ENCODE measurements around the gene MX2. TPM values are rescaled to one million over a fixed set of nuclear protein-coding genes. Genes with fewer than 3 reads are reported as not detected.
A peak's percentile ranks its signal among the peaks of the same experiment; 100 is the strongest.
"Not testable (repeated sequence)": the region's sequence is repeated elsewhere in the genome, so short reads cannot be mapped to it uniquely, and the experiment has no call there.

Gene MX2
- total and polyA plus RNA-seq, 7 experiments from 2014 or later = 46.7 to 116 (median 99.8) TPM

- ATAC-seq (no peak), DNase-seq (peak in 1 of 9 donors; percentile 18)
- H3K4me1 ChIP-seq (ENCODE audit: control insufficient read depth in 2 of 2, insufficient read depth in 2 of 2, low read length in 2 of 2) = peaks cover 21 to 25% of the 10 kb centered on the region in 2 donors
- peaks cover 0 to 8% (median 0%) of the 10 kb centered on the region in 11 donors for H3K9me3 Mint-ChIP-seq
- intact Hi-C loops (cut with micrococcal nuclease) = loop anchor here in 1 of 2 donors (5.0 kb wide), 1 partner anchor 77 kb away; no protein-coding TSS in a partner anchor
- H3K9me3 ChIP-seq (ENCODE audit: control insufficient read depth in 2 of 3, low read length in 3 of 3) = no peaks in the 10 kb centered on the region
- ChIA-PET CTCF (no interaction called here), POLR2A (interaction anchor here (7.0 kb wide), 1 partner anchor 11 kb away, joined by 71 read pairs; no protein-coding TSS in a partner anchor)
- no peak overlapping the region for H3K27ac ChIP-seq (ENCODE audit: low read depth, low read length)
- peak overlapping the region in 1 of 10 donors; percentile 7 for H3K4me3 Mint-ChIP-seq
- peaks cover 0 to 14% (median 0%) of the 10 kb centered on the region in 5 donors for H3K27me3 Mint-ChIP-seq
- H3K27me3 ChIP-seq (ENCODE audit: control insufficient read depth in 2 of 2, insufficient read depth in 2 of 2, low read length in 2 of 2) = no peaks in the 10 kb centered on the region
- peak overlapping the region in 7 of 9 donors; percentile 70 to 100 (median 100) for H3K27ac Mint-ChIP-seq
- H3K36me3 Mint-ChIP-seq = peaks cover 0 to 14% (median 6%) of the 10 kb centered on the region in 5 donors
- peaks cover 17 to 49% (median 33%) of the 10 kb centered on the region in 7 donors for H3K4me1 Mint-ChIP-seq
- peaks cover 0 to 3% (median 0%) of the 10 kb centered on the region in 3 experiments for H3K36me3 ChIP-seq (ENCODE audit: control insufficient read depth in 2 of 3, insufficient read depth in 3 of 3, low read length in 3 of 3)
- H3K4me3 ChIP-seq (ENCODE audit: low read length) = no peak overlapping the region
These were observed 2.5 kb upstream of the MX2 start for GRCh38 chr21:41359286-41359685.

DNA sequence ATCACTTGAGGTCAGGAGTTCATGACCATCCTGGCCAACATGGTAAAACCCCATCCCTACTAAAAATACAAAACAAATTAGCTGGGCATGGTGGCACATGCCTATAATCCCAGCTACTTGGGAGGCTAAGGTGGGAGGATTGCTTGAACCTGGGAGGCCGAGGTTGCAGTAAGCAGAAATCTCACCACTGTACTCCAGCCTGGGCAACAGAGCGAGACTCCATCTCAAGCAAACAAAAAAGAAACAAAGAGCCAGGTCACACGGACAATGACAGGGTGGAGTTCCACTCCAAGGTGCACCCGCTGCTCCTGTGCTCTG lies 2.1 kb upstream of the MX2 start:
- peak overlapping the region; percentile 25 to 100 (median 99) for H3K27ac Mint-ChIP-seq

DNA sequence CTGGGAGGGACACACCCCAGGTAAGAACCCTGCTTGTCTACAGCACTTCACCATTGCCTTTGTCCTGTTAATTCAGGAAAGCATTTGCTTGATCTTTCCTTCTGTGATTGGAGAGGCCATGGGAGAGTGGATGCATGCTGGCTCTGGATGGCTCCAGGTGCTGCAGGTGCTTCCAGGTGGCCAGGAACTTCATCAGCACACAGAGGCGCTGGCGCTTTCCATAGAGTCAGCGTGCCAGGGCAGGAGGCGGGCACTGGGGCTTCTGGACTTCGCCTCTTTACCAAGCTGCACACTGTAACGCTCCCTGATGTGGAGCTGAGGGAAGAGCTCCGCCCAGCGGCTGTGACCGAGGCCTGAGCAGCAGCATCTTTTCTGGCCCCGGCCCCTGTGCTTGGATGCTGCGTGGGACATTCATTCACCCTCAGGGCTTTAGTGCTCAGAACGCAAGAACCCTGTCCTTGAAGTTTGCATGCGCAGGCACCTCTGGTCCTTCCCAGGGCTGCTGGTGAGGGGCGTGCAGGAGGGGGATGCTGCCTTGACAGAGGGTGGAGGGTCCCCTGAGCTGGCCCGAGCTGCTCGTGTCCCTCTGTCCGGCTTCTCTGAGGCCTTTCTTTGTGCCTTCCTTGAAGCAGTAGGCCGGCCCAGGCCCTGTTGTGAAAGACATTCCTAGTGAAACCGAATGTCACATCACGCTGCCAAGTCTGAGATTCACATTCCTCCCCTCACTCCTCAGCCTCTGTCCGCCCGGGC lies 1.6 kb upstream of the MX2 start:
- H3K27ac ChIP-seq (ENCODE audit: low read depth, low read length) = peak overlapping the region; percentile 96
- H3K4me3 ChIP-seq (ENCODE audit: low read length) = no peak overlapping the region
- peaks cover under 1 to 21% (median 13%) of the 10 kb centered on the region in 5 donors for H3K36me3 Mint-ChIP-seq
- peak overlapping the region in 4 of 10 donors; percentile 52 to 97 (median 60) for H3K4me3 Mint-ChIP-seq
- H3K27ac Mint-ChIP-seq = peak overlapping the region; percentile 99 to 100 (median 100)
- ATAC-seq = no peak
- peaks cover 21 to 33% of the 10 kb centered on the region in 2 donors for H3K4me1 ChIP-seq (ENCODE audit: control insufficient read depth in 2 of 2, insufficient read depth in 2 of 2, low read length in 2 of 2)
- no peak for DNase-seq
- H3K27me3 Mint-ChIP-seq = peaks cover 0 to 7% (median 0%) of the 10 kb centered on the region in 5 donors
- peaks cover 0 to 9% (median 0%) of the 10 kb centered on the region in 3 experiments for H3K36me3 ChIP-seq (ENCODE audit: control insufficient read depth in 2 of 3, insufficient read depth in 3 of 3, low read length in 3 of 3)
- CTCF ChIA-PET = interaction anchor here (1.0 kb wide), 1 partner anchor 9 kb away, joined by 5 read pairs; no protein-coding TSS in a partner anchor
- peaks cover 0 to 8% (median 0%) of the 10 kb centered on the region in 11 donors for H3K9me3 Mint-ChIP-seq
- no peaks in the 10 kb centered on the region for H3K27me3 ChIP-seq (ENCODE audit: control insufficient read depth in 2 of 2, insufficient read depth in 2 of 2, low read length in 2 of 2)
- H3K9me3 ChIP-seq (ENCODE audit: control insufficient read depth in 2 of 3, low read length in 3 of 3) = no peaks in the 10 kb centered on the region
- intact Hi-C loops (cut with micrococcal nuclease) = loop anchor here (10.0 kb wide), 3 partner anchors 515 to 655 kb away; partner anchors contain the start of genes PRDM15 (in 1 of the 2) and ZBTB21 (in 1 of the 2)
- POLR2A ChIA-PET = interaction anchor here (0.5 to 7.0 kb wide), 3 partner anchors 10 to 65 kb away, joined by 3 to 71 read pairs (median 44); partner anchors contain the start of gene MX1
- peaks cover 22 to 54% (median 42%) of the 10 kb centered on the region in 7 donors for H3K4me1 Mint-ChIP-seq

More for the DNA sequence above, 2.1 kb upstream of the MX2 start:
- intact Hi-C loops (cut with micrococcal nuclease) = loop anchor here (5.0 to 10.0 kb wide), 4 partner anchors 77 to 655 kb away; partner anchors contain the start of genes PRDM15 (in 1 of the 2) and ZBTB21 (in 1 of the 2)
- Mint-ChIP-seq H3K4me3 (peak overlapping the region in 1 of 10 donors; percentile 7), H3K36me3 (peaks cover 0 to 15% (median 8%) of the 10 kb centered on the region in 5 donors), H3K4me1 (peaks cover 17 to 48% (median 37%) of the 10 kb centered on the region in 7 donors)
- H3K27me3 Mint-ChIP-seq; DNase-seq; H3K4me3 ChIP-seq (ENCODE audit: low read length); H3K27me3 ChIP-seq (ENCODE audit: control insufficient read depth in 2 of 2, insufficient read depth in 2 of 2, low read length in 2 of 2); H3K36me3 ChIP-seq (ENCODE audit: control insufficient read depth in 2 of 3, insufficient read depth in 3 of 3, low read length in 3 of 3); H3K9me3 ChIP-seq (ENCODE audit: control insufficient read depth in 2 of 3, low read length in 3 of 3); ATAC-seq; CTCF ChIA-PET; H3K27ac ChIP-seq (ENCODE audit: low read depth, low read length); H3K9me3 Mint-ChIP-seq: not testable (repeated sequence)
- POLR2A ChIA-PET = interaction anchor here (7.0 kb wide), 1 partner anchor 10 kb away, joined by 71 read pairs; no protein-coding TSS in a partner anchor
- H3K4me1 ChIP-seq (ENCODE audit: control insufficient read depth in 2 of 2, insufficient read depth in 2 of 2, low read length in 2 of 2) = peaks cover 21 to 27% of the 10 kb centered on the region in 2 donors

- DNase-seq (no peak), ATAC-seq (no peak)
- Histone ChIP-seq H3K36me3 (ENCODE audit: control insufficient read depth in 2 of 3, insufficient read depth in 3 of 3, low read length in 3 of 3) (peaks cover 0 to 18% (median 0%) of the 10 kb centered on the region in 3 experiments), H3K27me3 (ENCODE audit: control insufficient read depth in 2 of 2, insufficient read depth in 2 of 2, low read length in 2 of 2) (no peaks in the 10 kb centered on the region), H3K27ac (ENCODE audit: low read depth, low read length) (peak overlapping the region; percentile 96), H3K4me1 (ENCODE audit: control insufficient read depth in 2 of 2, insufficient read depth in 2 of 2, low read length in 2 of 2) (peaks cover 21 to 38% of the 10 kb centered on the region in 2 donors), H3K4me3 (ENCODE audit: low read length) (peak overlapping the region; percentile 84), H3K9me3 (ENCODE audit: control insufficient read depth in 2 of 3, low read length in 3 of 3) (no peaks in the 10 kb centered on the region)
- Mint-ChIP-seq H3K36me3 (peaks cover 9 to 29% (median 22%) of the 10 kb centered on the region in 5 donors), H3K4me1 (peaks cover 25 to 62% (median 52%) of the 10 kb centered on the region in 7 donors), H3K27me3 (peaks cover 0 to 2% (median 0%) of the 10 kb centered on the region in 5 donors), H3K4me3 (peak overlapping the region; percentile 90 to 98 (median 96)), H3K27ac (peak overlapping the region; percentile 99 to 100 (median 100)), H3K9me3 (peaks cover 0 to 8% (median 0%) of the 10 kb centered on the region in 11 donors)
- CTCF ChIA-PET = interaction anchor here (1.0 kb wide), 1 partner anchor 8 kb away, joined by 5 read pairs; no protein-coding TSS in a partner anchor
- intact Hi-C loops (cut with micrococcal nuclease) = loop anchor here (1.0 to 10.0 kb wide), 4 partner anchors 8 to 654 kb away; partner anchors contain the start of genes PRDM15 (in 1 of the 2) and ZBTB21 (in 1 of the 2)
- POLR2A ChIA-PET = interaction anchor here (0.5 to 7.0 kb wide), 7 partner anchors 9 to 702 kb away, joined by 3 to 71 read pairs (median 3); partner anchors contain the start of gene MX1
These were observed 608 bp upstream of the MX2 start for GRCh38 chr21:41361053-41361785.

- CTCF ChIA-PET = interaction anchor here (0.7 to 1.3 kb wide), 2 partner anchors 77 to 80 kb away, joined by 3 to 4 read pairs; no protein-coding TSS in a partner anchor
- peak; percentile 19 for ATAC-seq
- peaks cover 34 to 71% (median 66%) of the 10 kb centered on the region in 7 donors for H3K4me1 Mint-ChIP-seq
These were observed 960 bp downstream of the MX2 start for GRCh38 chr21:41362605-41363369.

More at GRCh38 chr21:41362605-41363369, 960 bp downstream of the MX2 start:
- Histone ChIP-seq H3K4me3 (ENCODE audit: low read length) (peak overlapping the region; percentile 84), H3K27ac (ENCODE audit: low read depth, low read length) (peak overlapping the region; percentile 96), H3K36me3 (ENCODE audit: control insufficient read depth in 2 of 3, insufficient read depth in 3 of 3, low read length in 3 of 3) (peaks cover 0 to 25% (median 0%) of the 10 kb centered on the region in 3 experiments), H3K4me1 (ENCODE audit: control insufficient read depth in 2 of 2, insufficient read depth in 2 of 2, low read length in 2 of 2) (peaks cover 21 to 38% of the 10 kb centered on the region in 2 donors), H3K9me3 (ENCODE audit: control insufficient read depth in 2 of 3, low read length in 3 of 3) (no peaks in the 10 kb centered on the region), H3K27me3 (ENCODE audit: control insufficient read depth in 2 of 2, insufficient read depth in 2 of 2, low read length in 2 of 2) (no peaks in the 10 kb centered on the region)
- DNase-seq = no peak
- POLR2A ChIA-PET = interaction anchor here (0.6 to 7.0 kb wide), 8 partner anchors 7 to 462 kb away, joined by 3 to 71 read pairs (median 6); partner anchors contain the start of gene MX1
- Mint-ChIP-seq H3K4me3 (peak overlapping the region; percentile 90 to 98 (median 96)), H3K9me3 (peaks cover 0 to 8% (median 0%) of the 10 kb centered on the region in 11 donors), H3K27ac (peak overlapping the region; percentile 99 to 100 (median 100)), H3K27me3 (no peaks in the 10 kb centered on the region), H3K36me3 (peaks cover 13 to 36% (median 26%) of the 10 kb centered on the region in 5 donors)
- intact Hi-C loops (cut with micrococcal nuclease) = loop anchor here (1.0 to 10.0 kb wide), 8 partner anchors 8 to 652 kb away; partner anchors contain the start of genes MX1 (in 2 of the 2), PRDM15 (in 1 of the 2) and ZBTB21 (in 1 of the 2)

Data from naive thymus-derived CD4-positive, alpha-beta T cell (primary cell).